ENCODE data around the gene LRRC1. TPM values are rescaled to one million over a fixed set of nuclear protein-coding genes. Genes with fewer than 3 reads are reported as not detected.
A peak's percentile ranks its signal among the peaks of the same experiment; 100 is the strongest.

The LRRC1 gene
- total RNA-seq, 4 donors from 2014 or later, result 41.7 to 52.4 (median 48.4) TPM

- Histone ChIP-seq H3K4me3 (replicated peaks in 1 of 3) (peak overlapping the region; percentile 50 to 83 (median 76)), H3K4me1 (peaks cover 10 to 20% of the 10 kb centered on the region in 2 donors), H3K36me3 (no peaks in the 10 kb centered on the region), H3K27me3 (no peaks in the 10 kb centered on the region), H3K9me3 (no peaks in the 10 kb centered on the region), H3K27ac (peak overlapping the region; percentile 56 to 93 (median 87))
- intact Hi-C loops (cut with DNase I), result loop anchor here (10.0 kb wide), 1 partner anchor 149 kb away; no protein-coding TSS in a partner anchor
- DNase-seq, result peak in 1 of 2 donors; percentile 48
- TF ChIP-seq POLR2A (IDR thresholded peaks at IDR 0.05) (no peak), CTCF (IDR thresholded peaks at IDR 0.05) (no peak)
- WGBS, 2 donors, result 0 to 1% methylated on average over 21 of the region's 21 CpGs
Measured at GRCh38 chr6:53795340-53795701, 516 bp downstream of the LRRC1 start.

GRCh38 chr6:53795702-53796450 is 1.1 kb downstream of the LRRC1 start:
- intact Hi-C loops (cut with DNase I), result loop anchor here (10.0 kb wide), 1 partner anchor 149 kb away; no protein-coding TSS in a partner anchor
- Histone ChIP-seq H3K9me3 (no peaks in the 10 kb centered on the region), H3K4me1 (peaks cover 10 to 20% of the 10 kb centered on the region in 2 donors), H3K4me3 (replicated peaks in 1 of 3) (peak overlapping the region; percentile 4 to 83 (median 76)), H3K27ac (peak overlapping the region; percentile 56 to 93 (median 87)), H3K27me3 (no peaks in the 10 kb centered on the region), H3K36me3 (no peaks in the 10 kb centered on the region)
- 6 to 10% methylated on average over 16 to 24 of the region's 47 CpGs for WGBS, 2 donors
- peak; percentile 73 to 76 for DNase-seq
- TF ChIP-seq POLR2A (IDR thresholded peaks at IDR 0.05) (peak in 1 of 2 donors; percentile 24), CTCF (IDR thresholded peaks at IDR 0.05) (no peak)

DNA sequence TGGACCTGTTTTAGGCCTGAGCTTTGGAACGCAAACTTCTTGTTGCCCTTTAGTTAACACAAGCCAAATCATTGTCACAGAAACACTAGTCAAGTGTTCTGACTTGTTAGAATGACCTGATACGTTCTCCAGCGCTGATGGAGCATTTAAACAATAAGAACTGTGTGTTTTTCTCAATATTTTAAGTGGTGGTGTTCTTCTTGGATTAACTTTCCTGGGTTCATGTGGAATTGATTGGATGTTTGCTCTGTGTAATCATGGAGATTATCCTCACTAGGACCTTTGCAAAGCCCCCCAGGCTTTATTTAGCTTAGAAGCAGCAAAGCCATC is 1.6 kb downstream of the LRRC1 start:
- Histone ChIP-seq H3K4me1 (peaks cover 10 to 20% of the 10 kb centered on the region in 2 donors), H3K27me3 (no peaks in the 10 kb centered on the region), H3K9me3 (no peaks in the 10 kb centered on the region), H3K27ac (peak overlapping the region; percentile 56 to 93 (median 87)), H3K36me3 (no peaks in the 10 kb centered on the region), H3K4me3 (replicated peaks in 1 of 3) (peak overlapping the region in 2 of 3 donors; percentile 76 to 83)
- TF ChIP-seq POLR2A (IDR thresholded peaks at IDR 0.05) (peak in 1 of 2 donors; percentile 21), CTCF (IDR thresholded peaks at IDR 0.05) (no peak)
- DNase-seq, result no peak
- intact Hi-C loops (cut with DNase I), result loop anchor here (10.0 kb wide), 1 partner anchor 148 kb away; no protein-coding TSS in a partner anchor
- 24 to 25% methylated on average over 3 of the region's 3 CpGs for WGBS, 2 donors

DNA sequence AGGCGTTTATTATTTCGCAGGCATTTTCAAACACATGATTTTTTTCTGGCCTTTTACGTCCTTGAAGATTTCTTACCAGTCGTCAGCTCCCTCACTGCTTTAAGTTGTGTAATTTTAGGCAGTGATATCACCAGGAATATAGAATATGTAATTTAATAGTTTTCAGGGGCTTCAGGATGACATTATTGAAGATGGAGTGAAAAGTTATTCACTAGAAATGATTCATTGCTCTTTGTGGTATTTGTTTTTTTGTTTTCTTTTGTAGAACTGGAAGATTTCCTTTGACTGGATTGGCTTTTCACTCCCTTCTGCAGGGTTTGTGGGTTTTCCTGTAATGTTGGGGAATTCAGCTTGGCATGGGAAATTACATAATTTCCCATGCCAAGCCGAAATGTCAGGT is 2.0 kb downstream of the LRRC1 start:
- Histone ChIP-seq H3K36me3 (no peaks in the 10 kb centered on the region), H3K4me3 (replicated peaks in 1 of 3) (peak overlapping the region in 2 of 3 donors; percentile 76 to 83), H3K27ac (peak overlapping the region; percentile 56 to 93 (median 87)), H3K9me3 (no peaks in the 10 kb centered on the region), H3K27me3 (no peaks in the 10 kb centered on the region), H3K4me1 (peaks cover 8 to 22% of the 10 kb centered on the region in 2 donors)
- WGBS, 2 donors, result 49 to 51% methylated on average over 5 of the region's 5 CpGs
- TF ChIP-seq CTCF (IDR thresholded peaks at IDR 0.05), result no peak
- TF ChIP-seq POLR2A (IDR thresholded peaks at IDR 0.05), result no peak
- no peak for DNase-seq
- intact Hi-C loops (cut with DNase I), result loop anchor here (10.0 kb wide), 1 partner anchor 148 kb away; no protein-coding TSS in a partner anchor

DNA sequence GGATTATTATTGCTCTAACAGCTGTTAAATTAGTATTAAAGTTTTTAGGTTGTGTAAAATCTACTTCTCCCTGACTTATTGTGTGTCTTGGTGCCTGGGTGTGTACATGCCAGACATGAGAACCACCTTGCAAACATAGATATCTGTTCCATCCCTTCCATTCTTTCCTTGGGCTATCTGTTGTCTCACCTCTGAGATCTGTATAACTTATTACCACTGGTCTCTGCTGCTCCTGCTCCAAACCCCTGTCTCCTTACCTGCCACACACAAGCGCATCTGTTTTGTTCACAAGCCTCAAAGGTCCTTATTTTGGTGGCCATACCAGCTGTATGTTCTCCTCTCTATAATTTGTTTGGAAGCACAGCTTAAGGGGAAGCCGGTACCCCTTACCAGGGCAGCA is 2.5 kb downstream of the LRRC1 start:
- peak overlapping the region; percentile 56 to 93 (median 87) for H3K27ac ChIP-seq
- DNase-seq, result no peak
- WGBS, 2 donors, result 84 to 96% methylated on average over 2 of the region's 2 CpGs
- H3K36me3 ChIP-seq, result no peaks in the 10 kb centered on the region
- no peaks in the 10 kb centered on the region for H3K27me3 ChIP-seq
- peaks cover 6 to 27% of the 10 kb centered on the region in 2 donors for H3K4me1 ChIP-seq
- no peak overlapping the region for H3K4me3 ChIP-seq (replicated peaks in 1 of 3)
- TF ChIP-seq POLR2A (IDR thresholded peaks at IDR 0.05) (no peak), CTCF (IDR thresholded peaks at IDR 0.05) (no peak)
- H3K9me3 ChIP-seq, result no peaks in the 10 kb centered on the region
- intact Hi-C loops (cut with DNase I), result loop anchor here (10.0 kb wide), 1 partner anchor 147 kb away; no protein-coding TSS in a partner anchor

All from thyroid gland (tissue), 4 donors.